ENCODE measurements around the gene HLA-E.
A peak's percentile ranks its signal among the peaks of the same experiment; 100 is the strongest.
"Not testable (repeated sequence)": the region's sequence is repeated elsewhere in the genome, so short reads cannot be mapped to it uniquely, and the experiment has no call there.

HLA-E gene

GRCh38 chr6:30480536-30481156, 8.7 kb upstream of the HLA-E start:
- DNase-seq (ENCODE audit: low read depth, low spot score) = no peak

- DNase-seq (ENCODE audit: low read depth, low spot score) = no peak
These were observed 7.9 kb upstream of the HLA-E start for GRCh38 chr6:30481211-30481964.

DNA sequence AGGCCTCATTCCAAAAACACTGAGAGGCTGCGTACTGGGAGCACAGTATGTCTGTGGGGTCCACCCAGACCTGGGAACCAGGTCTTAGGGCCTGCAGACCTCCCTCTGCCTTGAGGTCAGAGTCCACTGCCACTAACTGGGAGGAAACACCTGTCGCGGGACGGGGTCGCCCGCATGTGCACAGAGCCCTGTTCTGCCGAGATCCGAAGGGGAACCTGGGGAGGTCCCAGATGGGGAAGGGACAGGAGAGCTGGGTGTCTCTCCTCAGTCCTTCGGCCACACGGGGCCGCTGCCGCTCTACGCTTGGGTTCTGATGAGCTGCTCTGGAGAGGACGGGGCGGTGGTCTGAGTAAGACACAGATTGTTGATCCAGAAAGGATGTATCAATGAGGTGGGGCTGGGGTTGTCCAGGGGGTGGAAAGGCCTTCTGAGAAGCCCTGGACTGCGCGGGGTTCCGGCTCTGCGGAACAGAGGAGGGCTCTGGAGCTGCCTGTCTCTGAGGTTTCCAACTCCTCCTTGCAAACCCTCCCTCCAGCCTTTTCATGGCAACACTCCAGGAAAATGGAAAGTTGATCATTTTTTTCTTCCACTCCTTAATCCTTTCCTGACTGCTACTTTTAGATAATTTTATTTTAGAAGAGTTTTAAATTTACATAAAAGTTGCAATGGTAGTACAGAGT, 7.2 kb upstream of the HLA-E start:
- peak; percentile 64 for DNase-seq (ENCODE audit: low read depth, low spot score)

- no peak for DNase-seq (ENCODE audit: low read depth, low spot score)
These were observed 5.5 kb upstream of the HLA-E start for GRCh38 chr6:30483677-30484279.

- no peak for DNase-seq (ENCODE audit: low read depth, low spot score)
These were observed 4.1 kb upstream of the HLA-E start for GRCh38 chr6:30485236-30485635.

DNA sequence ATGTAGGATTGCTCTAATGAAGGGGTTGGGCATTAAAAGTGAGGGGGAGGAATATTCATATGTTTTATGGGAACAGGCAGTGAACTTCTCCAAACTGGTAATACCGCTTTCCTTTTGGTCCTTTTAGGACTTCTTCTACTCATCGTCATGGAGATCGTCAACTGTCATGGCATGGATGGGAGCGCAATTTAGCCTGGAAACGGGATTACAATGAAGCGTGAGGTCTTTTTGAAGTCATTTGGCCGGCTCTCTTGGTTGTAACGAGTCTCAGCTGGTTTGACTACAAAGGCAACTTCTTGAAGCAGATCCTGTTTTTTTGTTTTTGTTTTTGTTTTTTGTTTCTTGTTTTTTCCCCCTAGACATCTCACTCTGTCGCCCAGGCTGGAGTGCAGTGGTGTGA, 1.4 kb upstream of the HLA-E start:
- no peak for DNase-seq (ENCODE audit: low read depth, low spot score)

DNA sequence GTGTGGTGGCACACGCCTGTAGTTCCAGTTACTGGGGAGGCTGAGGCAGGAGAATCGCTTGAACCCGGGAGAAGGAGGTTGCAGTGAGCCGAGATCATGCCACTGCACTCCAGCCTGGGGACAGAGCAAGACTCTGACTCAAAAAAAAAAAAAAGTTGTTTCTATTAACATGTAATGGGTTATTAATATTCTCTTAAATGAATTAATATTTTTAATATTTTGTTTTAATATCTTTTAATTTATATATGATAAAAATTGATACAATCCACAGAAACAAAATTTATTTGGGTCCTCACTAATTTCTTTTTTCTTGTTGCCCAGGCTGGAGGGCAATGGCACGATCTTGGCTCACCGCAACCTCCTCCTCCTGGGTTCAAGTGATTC, 620 bp upstream of the HLA-E start:
- DNase-seq (ENCODE audit: low read depth, low spot score) = not testable (repeated sequence)

DNA sequence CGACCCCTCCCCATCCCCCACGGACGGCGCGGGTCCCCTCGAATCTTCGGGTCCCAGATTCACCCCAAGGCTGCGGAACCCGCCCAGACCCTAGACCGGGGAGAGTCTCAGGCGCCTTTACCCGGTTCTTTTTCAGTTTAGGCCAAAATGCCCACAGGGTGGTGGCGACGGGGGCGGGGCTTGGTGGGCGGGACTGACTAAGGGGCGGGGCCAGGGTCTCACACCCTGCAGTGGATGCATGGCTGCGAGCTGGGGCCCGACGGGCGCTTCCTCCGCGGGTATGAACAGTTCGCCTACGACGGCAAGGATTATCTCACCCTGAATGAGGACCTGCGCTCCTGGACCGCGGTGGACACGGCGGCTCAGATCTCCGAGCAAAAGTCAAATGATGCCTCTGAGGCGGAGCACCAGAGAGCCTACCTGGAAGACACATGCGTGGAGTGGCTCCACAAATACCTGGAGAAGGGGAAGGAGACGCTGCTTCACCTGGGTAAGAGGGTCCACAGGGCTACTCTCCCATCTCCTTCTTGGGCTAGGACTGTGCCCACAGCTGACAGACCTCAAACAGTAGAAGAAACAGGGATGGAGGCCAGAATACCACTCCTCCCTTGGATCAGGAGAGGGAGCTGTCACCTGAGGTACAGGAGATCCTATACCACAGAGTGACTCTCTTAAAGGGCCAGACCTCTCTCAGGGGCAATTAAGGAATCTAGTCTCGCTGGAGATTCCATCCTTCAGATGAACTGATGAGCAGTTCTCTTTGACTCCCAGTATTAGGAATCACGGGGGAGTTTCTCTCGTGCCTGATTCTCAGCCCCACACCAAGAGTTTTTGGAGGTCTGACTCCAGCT, 942 bp downstream of the HLA-E start:
- no peak for DNase-seq (ENCODE audit: low read depth, low spot score)

DNA sequence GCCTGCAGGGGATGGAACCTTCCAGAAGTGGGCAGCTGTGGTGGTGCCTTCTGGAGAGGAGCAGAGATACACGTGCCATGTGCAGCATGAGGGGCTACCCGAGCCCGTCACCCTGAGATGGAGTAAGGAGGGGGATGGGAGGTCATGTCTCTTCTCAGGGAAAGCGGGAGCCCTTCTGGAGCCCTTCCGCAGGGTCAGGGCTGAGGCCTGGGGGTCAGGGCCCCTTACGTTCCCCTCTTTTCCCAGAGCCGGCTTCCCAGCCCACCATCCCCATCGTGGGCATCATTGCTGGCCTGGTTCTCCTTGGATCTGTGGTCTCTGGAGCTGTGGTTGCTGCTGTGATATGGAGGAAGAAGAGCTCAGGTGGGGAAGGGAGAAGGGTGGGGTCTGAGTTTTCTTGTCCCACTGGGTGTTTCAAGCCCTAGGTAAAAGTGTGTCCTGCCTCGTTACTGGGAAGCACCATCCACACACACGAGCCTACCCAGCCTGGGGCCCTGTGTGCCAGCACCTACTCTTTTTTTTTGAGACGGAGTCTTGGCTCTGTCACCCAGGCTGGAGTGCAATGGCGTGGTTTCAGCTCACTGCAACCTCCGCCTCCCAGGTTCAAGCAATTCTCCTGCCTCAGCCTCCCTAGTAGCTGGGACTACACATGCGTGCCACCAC, 2.1 kb downstream of the HLA-E start:
- not testable (repeated sequence) for DNase-seq (ENCODE audit: low read depth, low spot score)

GRCh38 chr6:30491991-30492952, 3.0 kb downstream of the HLA-E start:
- DNase-seq (ENCODE audit: low read depth, low spot score) = no peak

DNA sequence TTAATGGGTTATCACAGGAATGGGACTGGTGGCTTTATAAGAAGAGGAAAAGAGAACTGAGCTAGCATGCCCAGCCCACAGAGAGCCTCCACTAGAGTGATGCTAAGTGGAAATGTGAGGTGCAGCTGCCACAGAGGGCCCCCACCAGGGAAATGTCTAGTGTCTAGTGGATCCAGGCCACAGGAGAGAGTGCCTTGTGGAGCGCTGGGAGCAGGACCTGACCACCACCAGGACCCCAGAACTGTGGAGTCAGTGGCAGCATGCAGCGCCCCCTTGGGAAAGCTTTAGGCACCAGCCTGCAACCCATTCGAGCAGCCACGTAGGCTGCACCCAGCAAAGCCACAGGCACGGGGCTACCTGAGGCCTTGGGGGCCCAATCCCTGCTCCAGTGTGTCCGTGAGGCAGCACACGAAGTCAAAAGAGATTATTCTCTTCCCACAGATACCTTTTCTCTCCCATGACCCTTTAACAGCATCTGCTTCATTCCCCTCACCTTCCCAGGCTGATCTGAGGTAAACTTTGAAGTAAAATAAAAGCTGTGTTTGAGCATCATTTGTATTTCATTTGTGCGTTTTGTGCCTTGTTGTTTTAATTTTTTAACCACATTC, 4.4 kb downstream of the HLA-E start:
- no peak for DNase-seq (ENCODE audit: low read depth, low spot score)

- DNase-seq (ENCODE audit: low read depth, low spot score) = no peak
These were observed 5.1 kb downstream of the HLA-E start for GRCh38 chr6:30494291-30494861.

DNA sequence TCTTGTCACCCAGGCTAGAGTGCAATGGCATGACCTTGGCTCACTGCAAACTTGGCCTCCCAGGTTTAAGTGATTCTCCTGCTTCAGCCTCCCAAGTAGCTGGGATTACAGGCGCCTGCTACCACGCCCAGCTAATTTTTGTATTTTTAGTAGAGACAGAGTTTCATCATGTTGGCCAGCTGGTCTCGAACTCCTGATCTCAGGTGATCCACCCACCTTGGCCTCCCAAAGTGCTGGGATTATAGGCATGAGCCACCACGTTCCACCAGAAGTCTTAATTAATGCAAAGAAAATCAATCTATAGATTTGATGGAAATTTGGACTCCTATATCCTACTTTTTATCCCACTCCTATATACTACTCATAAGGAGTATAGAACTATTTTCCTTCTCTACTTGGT, 5.8 kb downstream of the HLA-E start:
- not testable (repeated sequence) for DNase-seq (ENCODE audit: low read depth, low spot score)

- DNase-seq (ENCODE audit: low read depth, low spot score) = no peak
These were observed 6.7 kb downstream of the HLA-E start for GRCh38 chr6:30495993-30496392.

GRCh38 chr6:30497261-30497599, 7.9 kb downstream of the HLA-E start:
- DNase-seq (ENCODE audit: low read depth, low spot score) = not testable (repeated sequence)

DNA sequence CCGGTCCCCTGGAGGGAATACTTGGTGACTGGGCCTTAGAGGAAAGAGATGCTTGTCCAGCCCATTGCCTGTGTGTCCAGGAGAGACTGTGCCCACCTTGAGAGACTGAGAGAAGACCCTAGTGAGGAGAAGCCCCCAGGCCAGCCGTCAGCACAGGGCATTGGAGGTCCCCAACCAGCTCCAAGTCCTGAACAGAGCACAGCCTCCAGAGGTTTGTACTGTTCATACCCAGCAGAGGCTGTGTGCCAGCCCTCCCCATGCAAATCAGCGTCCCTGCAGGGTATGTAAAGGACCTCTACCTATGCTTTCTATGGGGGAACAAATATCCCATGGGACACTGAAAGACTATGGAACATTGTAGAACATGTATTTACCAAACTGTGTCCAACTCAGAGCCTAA, 8.4 kb downstream of the HLA-E start:
- no peak for DNase-seq (ENCODE audit: low read depth, low spot score)

- DNase-seq (ENCODE audit: low read depth, low spot score) = not testable (repeated sequence)
These were observed 9.4 kb downstream of the HLA-E start for GRCh38 chr6:30498705-30499104.

- DNase-seq (ENCODE audit: low read depth, low spot score) = no peak
These were observed 11.4 kb downstream of the HLA-E start for GRCh38 chr6:30500421-30501355.
